ENCODE results near the gene JAG1.

GRCh38 chr20:10672624-10673127 lies 1.1 kb downstream of the JAG1 start:
- TF ChIP-seq SUZ12 (IDR thresholded peaks at IDR 0.05; ENCODE audit: extremely low read depth, insufficient read depth, insufficient read length): no peak
- no peak for TF ChIP-seq YY1 (IDR thresholded peaks at IDR 0.05; ENCODE audit: insufficient read depth, insufficient read length)

All from NT2/D1 (cell line).